Stomach (tissue), 9 donors: Measurements from ENCODE around the gene DNAAF2. TPM values are rescaled to one million over a fixed set of nuclear protein-coding genes. Genes with fewer than 3 reads are reported as not detected.

ENCODE experiments used
- DNase-seq, 2 donors: peaks; one replicate each; pipeline versions ENCODE4 v3.0.0 to v3.0.0-alpha.2; 2013 to 2019
- H3K27ac ChIP-seq, 5 donors: fragments of 200-600 bp in 4 of 5; sonication (generic) in 4 of 5; one replicate each; pipeline ENCODE4 v1.5.1; 2013 to 2019; ENCODE audit warnings: mild to moderate bottlenecking in 1 of 5, moderate library complexity in 1 of 5
- H3K27me3 ChIP-seq, 3 donors: fragments of 200-600 bp; sonication (generic); one replicate each; pipeline ENCODE4 v1.5.1; 2017 to 2019; ENCODE audit warnings: mixed run types in 1 of 3
- H3K36me3 ChIP-seq, 4 donors: fragments of 200-600 bp; sonication (generic); 1 replicate in 3 of 4; 2 replicates in 1 of 4; pipeline ENCODE4 v1.5.1; 2016 to 2019
- H3K4me1 ChIP-seq, 4 donors: fragments of 200-600 bp; sonication (generic); one replicate each; pipeline ENCODE4 v1.5.1; 2016 to 2019
- H3K4me3 ChIP-seq, 4 donors: fragments of 200-600 bp; sonication (generic) in 3 of 4; one replicate each; pipeline ENCODE4 v1.5.1; 2016 to 2019; ENCODE audit warnings: mild to moderate bottlenecking in 1 of 4
- H3K9me3 ChIP-seq, 4 donors: fragments of 200-600 bp; sonication (generic); one replicate each; pipeline ENCODE4 v1.5.1; 2016 to 2019
- CTCF ChIP-seq, 7 experiments: fragments of 450-650 bp in 4 of 7; fragments of 200-600 bp in 3 of 7; sonication (generic) in 3 of 7; IDR thresholded peaks; one replicate each; pipeline ENCODE4 v1.5.1; 2016 to 2019; ENCODE audit warnings: antibody characterized with exemption in 7 of 7, control low read depth in 2 of 7, mild to moderate bottlenecking in 1 of 7
- EP300 ChIP-seq: sonication (generic); formaldehyde crosslinking; IDR thresholded peaks from one replicate; pipeline ENCODE4 v1.6.1; 2017; ENCODE audit warnings: antibody characterized with exemption
- POLR2A ChIP-seq, 4 donors: fragments of 450-650 bp; IDR thresholded peaks; one replicate each; pipeline ENCODE4 v1.6.1; 2016; ENCODE audit warnings: antibody characterized with exemption in 4 of 4, control low read depth in 2 of 4, mild to moderate bottlenecking in 1 of 4, moderate library complexity in 1 of 4
- POLR2AphosphoS5 ChIP-seq, 3 donors: sonication (generic); formaldehyde crosslinking; IDR thresholded peaks; one replicate each; pipeline ENCODE4 v1.6.1; 2016; ENCODE audit warnings: antibody characterized with exemption in 3 of 3
- WGBS, 5 donors: extraction: QIAGEN DNeasy Blood & Tissue Kit in 3 of 5; methylation state at CpG; one replicate each; pipeline versions ENCODE4 v1.1.5 to v1.1.7; 2013 to 2018; 5-methylcytosine and 5-hydroxymethylcytosine counted together
- intact Hi-C: fragments of 100-400 bp; cut with DNase I; formaldehyde crosslinking; loops from one replicate; pipeline ENCODE4 v1.15.1; 2023; ENCODE audit warnings: low total_unique reads
- polyA plus RNA-seq, 3 donors: library from polyadenylated mRNA; stranded (reverse); fragments of 200-250 nt; gene quantifications; one replicate each; pipeline ENCODE4 v1.2.3, GENCODE V29; 2013
- total RNA-seq, 5 donors: library from RNA; depleted of rRNA; stranded (reverse); fragments of >200 nt; gene quantifications; one replicate each; pipeline versions ENCODE4 v1.1.0 to v1.2.3, GENCODE V29; 2014 to 2016
- donor health status: healthy with polysubstance abuse.
- donor health status: Bipolar disorder and iron deficiency.
- donor health status: healthy.

The DNAAF2 gene
- total and polyA plus RNA-seq, 8 donors, result 3.9 to 43.2 (median 8.1) TPM

GRCh38 chr14:49584058-49584457 lies 51.0 kb downstream of the DNAAF2 start:
- Histone ChIP-seq H3K36me3 (peaks cover 18 to 34% (median 30%) of the 10 kb centered on the region in 4 donors), H3K27me3 (no peaks in the 10 kb centered on the region), H3K27ac (no peak overlapping the region), H3K9me3 (no peaks in the 10 kb centered on the region), H3K4me1 (peaks cover 17 to 54% (median 32%) of the 10 kb centered on the region in 4 donors), H3K4me3 (peak overlapping the region in 3 of 4 donors; percentile 1 to 88 (median 82))
- TF ChIP-seq CTCF (IDR thresholded peaks at IDR 0.05) (no peak), POLR2AphosphoS5 (IDR thresholded peaks at IDR 0.05) (no peak), EP300 (no peak), POLR2A (IDR thresholded peaks at IDR 0.05) (no peak)
- intact Hi-C loops, result no loop called here
- WGBS, 5 donors, result 76 to 83% (median 82%) methylated on average over 11 of the region's 11 CpGs
- DNase-seq, result no peak

GRCh38 chr14:49583629-49584028 lies 51.4 kb downstream of the DNAAF2 start:
- intact Hi-C loops, result no loop called here
- Histone ChIP-seq H3K9me3 (no peaks in the 10 kb centered on the region), H3K4me1 (peaks cover 17 to 54% (median 32%) of the 10 kb centered on the region in 4 donors), H3K36me3 (peaks cover 18 to 34% (median 30%) of the 10 kb centered on the region in 4 donors), H3K27ac (no peak overlapping the region), H3K27me3 (no peaks in the 10 kb centered on the region), H3K4me3 (peak overlapping the region in 3 of 4 donors; percentile 1 to 88 (median 82))
- 56 to 67% (median 59%) methylated on average over 6 of the region's 6 CpGs for WGBS, 5 donors
- no peak for DNase-seq
- TF ChIP-seq POLR2A (IDR thresholded peaks at IDR 0.05) (no peak), POLR2AphosphoS5 (IDR thresholded peaks at IDR 0.05) (no peak), EP300 (no peak), CTCF (IDR thresholded peaks at IDR 0.05) (no peak)

GRCh38 chr14:49582113-49582977 lies 52.7 kb downstream of the DNAAF2 start:
- Histone ChIP-seq H3K27ac (no peak overlapping the region), H3K36me3 (peaks cover 19 to 40% (median 35%) of the 10 kb centered on the region in 4 donors), H3K4me1 (peaks cover 17 to 49% (median 32%) of the 10 kb centered on the region in 4 donors), H3K4me3 (no peak overlapping the region), H3K9me3 (no peaks in the 10 kb centered on the region), H3K27me3 (no peaks in the 10 kb centered on the region)
- intact Hi-C loops, result no loop called here
- WGBS, 5 donors, result 90 to 97% (median 94%) methylated on average over 4 of the region's 4 CpGs
- TF ChIP-seq POLR2A (IDR thresholded peaks at IDR 0.05) (no peak), CTCF (IDR thresholded peaks at IDR 0.05) (no peak), EP300 (no peak), POLR2AphosphoS5 (IDR thresholded peaks at IDR 0.05) (no peak)
- DNase-seq, result no peak

- Histone ChIP-seq H3K27me3 (no peaks in the 10 kb centered on the region), H3K36me3 (peaks cover 28 to 49% (median 44%) of the 10 kb centered on the region in 4 donors), H3K27ac (no peak overlapping the region), H3K4me3 (no peak overlapping the region), H3K4me1 (peaks cover 17 to 42% (median 32%) of the 10 kb centered on the region in 4 donors), H3K9me3 (no peaks in the 10 kb centered on the region)
- DNase-seq, result no peak
- intact Hi-C loops, result no loop called here
- TF ChIP-seq POLR2A (IDR thresholded peaks at IDR 0.05), result no peak
- no peak for TF ChIP-seq CTCF (IDR thresholded peaks at IDR 0.05)
- no peak for TF ChIP-seq EP300
- WGBS, 5 donors, result 71 to 88% (median 81%) methylated on average over 9 of the region's 9 CpGs
These were observed 53.6 kb downstream of the DNAAF2 start for GRCh38 chr14:49581209-49582112.
